GM21526 (cell line): Measurements from ENCODE around the gene HTRA1.

Source experiments
- ATAC-seq: cut with Tn5 transposase; IDR thresholded peaks from one replicate; pipeline ENCODE4 v1.9.1; 2021; ENCODE audit warnings: moderate library complexity; ENCODE audit not compliant: unreplicated experiment, low FRiP score

Gene HTRA1

GRCh38 chr10:122471531-122472177 is 10.3 kb downstream of the HTRA1 start:
- ATAC-seq = no peak

GRCh38 chr10:122473116-122473515 is 11.8 kb downstream of the HTRA1 start:
- no peak for ATAC-seq

- ATAC-seq = no peak
Measured at GRCh38 chr10:122474131-122474818, 12.9 kb downstream of the HTRA1 start.

GRCh38 chr10:122475100-122475499 is 13.7 kb downstream of the HTRA1 start:
- ATAC-seq = no peak

GRCh38 chr10:122475591-122476332 is 14.4 kb downstream of the HTRA1 start:
- ATAC-seq = no peak

GRCh38 chr10:122476333-122476695 is 15.0 kb downstream of the HTRA1 start:
- ATAC-seq = no peak

- ATAC-seq = no peak
Measured at GRCh38 chr10:122477436-122477835, 16.1 kb downstream of the HTRA1 start.

GRCh38 chr10:122478971-122479370 is 17.6 kb downstream of the HTRA1 start:
- ATAC-seq = no peak

GRCh38 chr10:122480146-122480833 is 18.9 kb downstream of the HTRA1 start:
- ATAC-seq = no peak

GRCh38 chr10:122481296-122482056 is 20.1 kb downstream of the HTRA1 start:
- ATAC-seq = no peak

- no peak for ATAC-seq
Measured at GRCh38 chr10:122484276-122485060, 23.1 kb downstream of the HTRA1 start.

- ATAC-seq = no peak
Measured at GRCh38 chr10:122485670-122486069, 24.3 kb downstream of the HTRA1 start.

GRCh38 chr10:122486406-122487080 is 25.2 kb downstream of the HTRA1 start:
- ATAC-seq = no peak

GRCh38 chr10:122487174-122487765 is 25.9 kb downstream of the HTRA1 start:
- no peak for ATAC-seq

GRCh38 chr10:122490268-122490667 is 28.9 kb downstream of the HTRA1 start:
- no peak for ATAC-seq

- no peak for ATAC-seq
Measured at GRCh38 chr10:122490786-122491680, 29.7 kb downstream of the HTRA1 start.

- no peak for ATAC-seq
Measured at GRCh38 chr10:122492006-122492405, 30.7 kb downstream of the HTRA1 start.
